Epidermal melanocyte (primary cell): ENCODE measurements around the gene MDH2.
"Not testable (repeated sequence)": the region's sequence is repeated elsewhere in the genome, so short reads cannot be mapped to it uniquely, and the experiment has no call there.

Experiments
- DNase-seq: peaks from one replicate; pipeline ENCODE4 v3.0.0; 2011; ENCODE audit warnings: low spot score; ENCODE audit not compliant: insufficient read length

The MDH2 gene

DNA sequence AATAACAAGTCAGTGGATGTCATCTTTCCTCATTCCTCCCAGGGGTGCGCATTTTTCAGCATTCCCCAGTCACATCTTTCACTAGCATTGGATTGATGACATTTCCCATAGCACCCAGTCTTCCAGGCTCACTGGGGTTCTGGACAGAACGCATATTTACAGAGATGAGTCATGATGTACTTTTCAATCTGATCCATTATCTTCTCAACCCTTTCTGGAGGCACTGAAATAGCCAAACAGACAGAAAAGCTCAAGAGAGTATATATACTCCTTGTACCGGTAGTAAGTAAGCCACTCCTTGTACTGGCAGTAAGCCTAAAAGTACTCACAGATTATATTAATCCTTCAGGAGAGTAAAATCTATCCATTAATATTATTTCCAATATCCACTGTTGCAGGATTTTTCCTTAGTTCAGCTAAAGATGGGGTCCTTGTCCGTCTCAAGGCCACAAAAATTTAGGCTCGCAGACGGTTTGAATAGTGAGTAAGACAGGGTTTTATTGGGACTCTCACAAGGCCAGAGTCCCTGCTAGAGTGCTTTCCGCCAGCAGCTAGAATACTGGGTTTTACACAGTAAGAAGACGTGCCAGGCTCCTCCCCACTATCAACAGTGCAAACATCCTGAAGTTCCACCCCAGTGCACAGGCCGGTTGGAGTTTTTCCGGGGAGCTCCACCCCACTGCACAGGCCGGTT, 60.8 kb downstream of the MDH2 start:
- no peak for DNase-seq

DNA sequence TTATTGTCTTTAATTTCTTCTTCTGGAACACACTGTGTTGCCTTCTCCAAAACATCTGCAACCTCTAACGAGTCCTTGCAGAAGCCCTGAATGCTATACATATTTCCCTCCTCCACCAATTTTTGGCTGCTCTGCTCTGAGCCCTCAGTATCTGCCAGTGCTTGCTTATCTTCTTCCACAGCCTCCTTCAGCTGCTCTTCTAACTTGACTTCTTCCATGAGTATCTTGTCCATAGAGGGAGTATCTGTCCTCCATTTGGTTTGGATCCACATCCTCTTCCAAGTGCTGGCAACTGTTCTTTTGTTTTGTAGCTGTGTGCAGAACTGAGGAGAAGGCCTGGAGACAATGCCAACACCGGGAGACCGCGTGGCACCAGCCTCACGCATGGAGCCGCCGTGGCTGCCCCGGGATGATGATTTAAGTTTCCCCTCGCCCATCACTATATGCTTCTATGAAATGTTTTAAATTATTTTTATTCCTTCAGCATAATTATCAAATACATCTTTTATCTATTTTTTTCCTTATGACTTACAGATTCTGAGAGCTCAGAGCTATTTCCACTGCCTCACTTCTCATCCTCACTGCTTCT, 65.2 kb downstream of the MDH2 start:
- not testable (repeated sequence) for DNase-seq

DNA sequence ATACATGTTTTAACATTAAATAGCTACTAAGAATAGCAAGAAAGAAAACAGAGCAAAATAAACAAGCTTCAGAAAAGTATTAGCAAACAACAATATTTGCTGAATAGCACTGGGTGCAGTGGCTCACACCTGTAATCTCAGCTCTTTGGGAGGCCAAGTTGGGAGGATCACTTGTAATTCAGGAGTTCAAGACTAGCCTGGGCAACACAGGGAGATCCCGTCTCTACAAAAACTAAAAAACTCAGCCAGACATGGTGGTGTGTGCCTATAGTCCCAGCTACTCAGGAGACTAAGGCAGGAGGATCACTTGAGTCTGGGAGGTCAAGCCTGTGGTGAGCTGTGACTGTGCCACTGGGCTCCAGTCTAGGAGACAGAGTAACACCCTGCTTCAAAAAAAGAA, 66.8 kb downstream of the MDH2 start:
- DNase-seq: not testable (repeated sequence)
